HFFc6 (cell line): ENCODE measurements around the gene PROCA1. TPM values are rescaled to one million over a fixed set of nuclear protein-coding genes. Genes with fewer than 3 reads are reported as not detected.
"Not testable (repeated sequence)": the region's sequence is repeated elsewhere in the genome, so short reads cannot be mapped to it uniquely, and the experiment has no call there.

Experiments used
- DNase-seq: peaks from one replicate; pipeline ENCODE4 v3.0.0-alpha.2; 2018
- H3K27ac Mint-ChIP-seq: 2 replicates; pipeline ENCODE4 v1.8.0; 2020; ENCODE audit warnings: mild to moderate bottlenecking, mixed read lengths
- H3K27me3 Mint-ChIP-seq: 2 replicates; pipeline ENCODE4 v1.8.0; 2021; ENCODE audit warnings: mild to moderate bottlenecking, moderate library complexity, mixed read lengths; ENCODE audit not compliant: insufficient read depth
- H3K36me3 Mint-ChIP-seq: 2 replicates; pipeline ENCODE4 v1.8.0; 2021; ENCODE audit warnings: low read depth, mixed read lengths
- H3K4me1 Mint-ChIP-seq: 2 replicates; pipeline ENCODE4 v1.8.0; 2020; ENCODE audit warnings: low read depth, mixed read lengths
- H3K4me3 Mint-ChIP-seq: 2 replicates; pipeline ENCODE4 v1.8.0; 2020; ENCODE audit warnings: mild to moderate bottlenecking, moderate library complexity, mixed read lengths
- H3K9me3 Mint-ChIP-seq: 2 replicates; pipeline ENCODE4 v1.8.0; 2020; ENCODE audit warnings: mild to moderate bottlenecking, mixed read lengths
- total RNA-seq, 6 experiments: library from RNA; stranded (reverse); fragmentation: NEBNext Ultra II Directional; extraction: Animal tissue kit (Norgen Biotek cat#: 25700); gene quantifications; 2 replicates in 1 of 6; 3 replicates in 5 of 6; pipeline ENCODE4 v1.2.3, GENCODE V29; 2021
- TF ChIP-seq, protein P1 (sequence below): fragments of 200-600 bp; sonication (generic); IDR thresholded peaks from 2 replicates; pipeline ENCODE4 v1.5.0; 2021; ENCODE audit warnings: antibody characterized with exemption, mild to moderate bottlenecking

The PROCA1 gene
- total RNA-seq, 6 experiments from 2014 or later: 0.60 to 1.1 (median 0.70) TPM

DNA sequence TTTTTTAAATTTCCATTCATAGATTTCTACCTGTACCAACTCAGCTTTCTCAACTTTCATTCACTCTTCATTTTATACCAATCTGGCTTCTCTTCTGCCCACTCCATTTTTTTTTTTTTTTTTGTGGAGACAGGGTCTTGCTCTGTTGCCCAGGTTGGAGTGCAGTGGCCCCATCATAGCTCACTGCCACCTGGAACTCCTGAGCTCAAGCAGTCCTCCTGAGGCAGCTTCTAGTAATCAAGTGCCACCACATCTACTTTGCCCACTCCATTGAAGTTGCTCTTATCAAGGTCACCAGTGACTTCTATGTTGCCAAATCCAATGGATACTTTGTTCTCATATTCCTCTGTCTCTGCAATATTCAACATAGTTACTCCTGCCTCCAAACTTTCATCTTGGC is 48.0 kb downstream of the PROCA1 start:
- peak overlapping the region; percentile 99 for H3K4me3 Mint-ChIP-seq
- TF ChIP-seq, protein P1, sequence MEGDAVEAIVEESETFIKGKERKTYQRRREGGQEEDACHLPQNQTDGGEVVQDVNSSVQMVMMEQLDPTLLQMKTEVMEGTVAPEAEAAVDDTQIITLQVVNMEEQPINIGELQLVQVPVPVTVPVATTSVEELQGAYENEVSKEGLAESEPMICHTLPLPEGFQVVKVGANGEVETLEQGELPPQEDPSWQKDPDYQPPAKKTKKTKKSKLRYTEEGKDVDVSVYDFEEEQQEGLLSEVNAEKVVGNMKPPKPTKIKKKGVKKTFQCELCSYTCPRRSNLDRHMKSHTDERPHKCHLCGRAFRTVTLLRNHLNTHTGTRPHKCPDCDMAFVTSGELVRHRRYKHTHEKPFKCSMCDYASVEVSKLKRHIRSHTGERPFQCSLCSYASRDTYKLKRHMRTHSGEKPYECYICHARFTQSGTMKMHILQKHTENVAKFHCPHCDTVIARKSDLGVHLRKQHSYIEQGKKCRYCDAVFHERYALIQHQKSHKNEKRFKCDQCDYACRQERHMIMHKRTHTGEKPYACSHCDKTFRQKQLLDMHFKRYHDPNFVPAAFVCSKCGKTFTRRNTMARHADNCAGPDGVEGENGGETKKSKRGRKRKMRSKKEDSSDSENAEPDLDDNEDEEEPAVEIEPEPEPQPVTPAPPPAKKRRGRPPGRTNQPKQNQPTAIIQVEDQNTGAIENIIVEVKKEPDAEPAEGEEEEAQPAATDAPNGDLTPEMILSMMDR: no peak
- H3K4me1 Mint-ChIP-seq: peaks cover 59% of the 10 kb centered on the region
- peak overlapping the region; percentile 100 for H3K27ac Mint-ChIP-seq
- H3K36me3 Mint-ChIP-seq: peaks cover 43% of the 10 kb centered on the region
- DNase-seq: no peak
- H3K9me3 Mint-ChIP-seq: no peaks in the 10 kb centered on the region
- H3K27me3 Mint-ChIP-seq: peaks cover 6% of the 10 kb centered on the region

DNA sequence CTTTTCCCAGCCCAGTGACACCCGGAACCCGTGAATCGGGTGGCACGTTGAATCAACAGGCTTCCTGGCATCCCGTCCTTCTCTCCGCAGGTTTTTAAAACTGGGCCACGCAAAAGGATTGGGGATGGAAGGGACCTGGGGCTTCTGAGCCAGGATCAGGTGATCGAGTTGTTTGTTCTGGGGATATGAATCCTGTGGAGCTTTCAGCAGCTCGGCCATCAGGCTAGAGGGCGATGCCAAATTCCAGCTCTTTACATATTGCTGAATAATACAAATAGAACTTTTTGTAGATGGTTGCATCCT is 49.2 kb downstream of the PROCA1 start:
- H3K9me3 Mint-ChIP-seq: no peaks in the 10 kb centered on the region
- H3K36me3 Mint-ChIP-seq: peaks cover 48% of the 10 kb centered on the region
- no peak for DNase-seq
- peaks cover 57% of the 10 kb centered on the region for H3K4me1 Mint-ChIP-seq
- peak overlapping the region; percentile 99 for H3K4me3 Mint-ChIP-seq
- H3K27me3 Mint-ChIP-seq: peaks cover 6% of the 10 kb centered on the region
- peak overlapping the region; percentile 100 for H3K27ac Mint-ChIP-seq
- TF ChIP-seq, protein P1: no peak

DNA sequence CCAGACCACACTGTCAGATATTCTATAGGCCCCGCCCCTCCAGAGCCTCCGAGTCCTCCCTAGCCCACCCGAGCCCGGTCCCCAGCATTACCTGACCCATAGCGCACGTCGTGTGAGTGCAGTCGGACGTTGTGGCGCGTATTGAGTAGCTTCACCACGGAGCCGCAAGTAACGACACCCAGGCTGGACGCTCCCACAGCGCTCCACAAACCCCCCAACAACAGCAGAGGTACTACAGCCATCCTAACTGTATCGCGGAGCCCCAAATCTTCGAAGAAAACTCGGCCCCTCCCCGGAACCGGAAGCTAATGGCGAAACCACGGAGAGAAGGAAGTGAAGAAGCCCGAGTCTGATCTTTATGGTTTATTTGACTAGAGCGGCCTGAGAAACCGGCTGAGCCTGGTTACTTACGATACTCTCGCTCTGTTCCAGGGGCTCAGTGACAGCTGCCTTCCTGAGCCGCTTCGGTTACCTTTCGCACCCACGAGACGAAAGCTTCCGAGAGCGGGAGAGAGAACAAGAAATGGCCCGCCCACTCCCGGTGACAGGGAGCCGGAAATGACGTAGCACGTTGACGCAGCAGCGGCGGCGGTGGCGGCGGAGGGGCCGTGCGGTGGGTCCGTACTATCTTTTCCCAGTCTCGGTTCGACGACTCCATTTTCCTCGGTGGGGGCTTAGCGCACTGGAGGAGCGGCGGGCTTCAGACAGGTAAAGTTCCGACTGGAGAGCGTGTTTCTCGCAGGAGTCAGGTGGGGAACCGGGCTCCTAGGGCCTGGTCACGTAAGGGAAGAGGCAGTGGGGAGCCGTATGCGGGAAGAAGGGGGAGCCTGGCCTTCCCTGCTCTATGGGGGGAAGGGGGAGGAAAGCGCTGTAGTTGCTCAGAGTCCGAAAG is 49.8 kb downstream of the PROCA1 start, which contains the start of the genes SDF2 and SUPT6H:
Gene SDF2, minus strand, starts transcription at position 272 of the 892 bp plus-strand sequence. Its CDS starts 30 bp downstream, at position 242.
Gene SUPT6H, plus strand, starts transcription at position 571 of the 892 bp plus-strand sequence. CDS start 11,197 bp downstream, outside the sequence.
- H3K4me1 Mint-ChIP-seq: peaks cover 55% of the 10 kb centered on the region
- TF ChIP-seq, protein P1: peak; percentile 29
- peak; percentile 76 for DNase-seq
- H3K27me3 Mint-ChIP-seq: peaks cover 6% of the 10 kb centered on the region
- no peaks in the 10 kb centered on the region for H3K9me3 Mint-ChIP-seq
- peak within 1 kb of the TSS; percentile 100 for H3K27ac Mint-ChIP-seq
- H3K36me3 Mint-ChIP-seq: peaks cover 48% of the 10 kb centered on the region
- peak within 1 kb of the TSS; percentile 99 for H3K4me3 Mint-ChIP-seq

DNA sequence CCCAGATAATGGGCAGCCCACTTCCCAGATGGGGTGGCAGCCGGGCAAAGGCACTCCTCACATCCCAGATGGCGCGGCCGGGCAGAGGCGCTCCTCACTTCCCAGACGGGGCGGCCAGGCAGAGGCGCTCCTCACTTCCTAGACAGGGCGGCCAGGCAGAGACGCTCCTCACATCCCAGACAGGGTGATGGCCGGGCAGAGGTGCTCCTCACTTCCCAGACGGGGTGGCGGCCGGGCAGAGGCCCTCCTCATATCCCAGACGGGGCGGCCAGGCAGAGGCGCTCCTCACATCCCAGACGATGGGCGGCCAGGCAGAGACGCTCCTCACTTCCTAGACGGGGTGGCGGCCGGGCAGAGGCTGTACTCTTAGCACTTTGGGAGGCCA is 52.2 kb downstream of the PROCA1 start:
- not testable (repeated sequence) for H3K27me3 Mint-ChIP-seq, DNase-seq, H3K27ac Mint-ChIP-seq, H3K9me3 Mint-ChIP-seq
- H3K36me3 Mint-ChIP-seq: peaks cover 35% of the 10 kb centered on the region
- H3K4me1 Mint-ChIP-seq: peaks cover 41% of the 10 kb centered on the region
- H3K4me3 Mint-ChIP-seq: peak overlapping the region; percentile 99; the same call in 1 of the 2 replicates

DNA sequence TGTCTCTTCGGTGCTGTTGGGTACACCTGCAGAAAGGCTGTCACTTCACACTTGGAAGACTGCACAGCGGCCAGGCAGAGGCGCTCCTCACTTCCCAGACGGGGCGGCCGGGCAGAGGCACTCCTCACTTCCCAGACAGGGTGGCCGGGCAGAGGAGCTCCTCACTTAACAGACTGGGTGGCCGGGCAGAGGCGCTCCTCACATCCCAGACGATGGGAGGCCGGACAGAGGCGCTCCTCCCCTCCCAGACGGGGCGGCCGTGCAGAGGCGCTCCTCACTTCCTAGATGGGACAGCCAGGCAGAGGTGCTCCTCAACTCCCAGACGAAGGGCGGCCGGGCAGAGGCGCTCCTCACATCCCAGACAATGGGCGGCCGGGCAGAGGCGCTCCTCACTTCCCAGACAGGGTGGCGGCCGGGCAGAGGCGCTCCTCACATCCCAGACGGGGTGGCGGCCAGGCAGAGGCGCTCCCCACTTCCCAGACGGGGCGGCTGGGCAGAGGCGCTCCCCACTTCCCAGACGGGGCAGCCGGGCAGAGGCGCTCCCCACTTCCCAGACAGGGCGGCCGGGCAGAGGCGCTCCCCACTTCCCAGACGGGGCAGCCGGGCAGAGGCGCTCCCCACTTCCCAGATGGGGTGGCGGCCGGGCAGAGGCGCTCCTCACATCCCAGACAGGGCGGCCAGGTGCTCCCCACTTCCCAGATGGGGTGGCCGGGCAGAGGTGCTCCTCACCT is 52.8 kb downstream of the PROCA1 start:
- Mint-ChIP-seq H3K36me3 (peaks cover 32% of the 10 kb centered on the region), H3K4me1 (peaks cover 35% of the 10 kb centered on the region)
- H3K4me3 Mint-ChIP-seq, H3K9me3 Mint-ChIP-seq, DNase-seq, H3K27ac Mint-ChIP-seq, H3K27me3 Mint-ChIP-seq: not testable (repeated sequence)

DNA sequence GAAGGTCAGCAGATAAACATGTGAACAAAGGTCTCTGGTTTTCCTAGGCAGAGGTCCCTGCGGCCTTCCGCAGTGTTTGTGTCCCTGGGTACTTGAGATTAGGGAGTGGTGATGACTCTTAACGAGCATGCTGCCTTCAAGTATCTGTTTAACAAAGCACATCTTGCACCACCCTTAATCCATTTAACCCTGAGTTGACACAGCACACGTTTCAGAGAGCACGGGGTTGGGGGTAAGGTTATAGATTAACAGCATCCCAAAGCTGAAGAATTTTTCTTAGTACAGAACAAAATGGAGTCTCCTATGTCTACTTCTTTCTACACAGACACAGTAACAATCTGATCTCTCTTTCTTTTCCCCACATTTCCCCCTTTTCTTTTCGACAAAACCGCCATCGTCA is 53.3 kb downstream of the PROCA1 start:
- H3K4me3 Mint-ChIP-seq, H3K27me3 Mint-ChIP-seq, H3K27ac Mint-ChIP-seq, H3K9me3 Mint-ChIP-seq, DNase-seq: not testable (repeated sequence)
- Mint-ChIP-seq H3K36me3 (peaks cover 26% of the 10 kb centered on the region), H3K4me1 (peaks cover 30% of the 10 kb centered on the region)

DNA sequence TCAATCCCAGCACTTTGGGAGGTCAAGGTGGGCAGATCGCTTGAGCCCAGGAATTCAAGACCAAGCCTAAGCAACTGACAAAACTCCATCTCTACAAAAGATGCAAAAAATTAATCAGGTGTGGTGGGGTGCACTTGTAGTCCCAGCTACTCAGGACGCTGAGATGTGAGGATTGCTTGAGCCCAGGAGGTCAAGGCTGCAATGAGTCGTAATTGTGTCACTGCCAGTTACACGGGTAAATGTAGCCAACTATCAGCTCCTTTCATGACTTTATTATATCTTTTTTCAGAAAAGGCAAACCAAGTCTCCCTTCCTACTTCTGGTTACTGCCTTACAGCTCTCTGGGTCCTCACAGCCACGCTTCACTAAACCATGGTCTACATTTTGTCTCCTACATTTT is 53.9 kb downstream of the PROCA1 start:
- TF ChIP-seq, protein P1: no peak
- Mint-ChIP-seq H3K9me3 (no peaks in the 10 kb centered on the region), H3K27ac (peak overlapping the region; percentile 64), H3K36me3 (peaks cover 20% of the 10 kb centered on the region), H3K27me3 (peaks cover 6% of the 10 kb centered on the region), H3K4me3 (peak overlapping the region; percentile 28; the same call in 1 of the 2 replicates), H3K4me1 (peaks cover 24% of the 10 kb centered on the region)
- peak; percentile 33 for DNase-seq
